Stimulated activated CD4-positive, alpha-beta T cell treated with anti-CD3 and anti-CD28 coated beads, Interleukin-15, amount 100 ng/mL, for 1 hour (primary cell): ENCODE results near the gene COASY.

Experiments used
- DNase-seq, 2 donors: peaks; one replicate each; pipeline ENCODE4 v3.0.0-alpha.2; 2020; ENCODE audit warnings: low read depth in 1 of 2, low spot score in 1 of 2

COASY gene

GRCh38 chr17:42561897-42562387 is at the start of gene COASY:
Gene COASY, plus strand, starts transcription at chr17:42562148. Its CDS starts 475 bp downstream, at chr17:42562623.
- peak; percentile 77 to 79 for DNase-seq

GRCh38 chr17:42512246-42512645 is 49.7 kb upstream of the COASY start:
- no peak for DNase-seq

GRCh38 chr17:42512733-42513251 is 49.2 kb upstream of the COASY start:
- DNase-seq = no peak

GRCh38 chr17:42513686-42514085 is 48.3 kb upstream of the COASY start:
- DNase-seq = no peak

- no peak for DNase-seq
These were observed 47.7 kb upstream of the COASY start for GRCh38 chr17:42514279-42514678.

- no peak for DNase-seq
These were observed 47.1 kb upstream of the COASY start for GRCh38 chr17:42514867-42515266.

GRCh38 chr17:42517516-42517915 is 44.4 kb upstream of the COASY start:
- peak; percentile 60 to 71 for DNase-seq

- DNase-seq = no peak
These were observed 43.7 kb upstream of the COASY start for GRCh38 chr17:42518046-42518754.

GRCh38 chr17:42518755-42519545 is 43.0 kb upstream of the COASY start:
- DNase-seq = no peak

- no peak for DNase-seq
These were observed 42.1 kb upstream of the COASY start for GRCh38 chr17:42519546-42520491.

GRCh38 chr17:42520540-42520951 is 41.4 kb upstream of the COASY start:
- DNase-seq = no peak

GRCh38 chr17:42521036-42521435 is 40.9 kb upstream of the COASY start:
- DNase-seq = no peak

GRCh38 chr17:42521666-42522262 is 40.2 kb upstream of the COASY start:
- DNase-seq = no peak

- no peak for DNase-seq
These were observed 39.6 kb upstream of the COASY start for GRCh38 chr17:42522263-42522790.

- DNase-seq = no peak
These were observed 39.1 kb upstream of the COASY start for GRCh38 chr17:42522798-42523278.

GRCh38 chr17:42525221-42525620 is 36.7 kb upstream of the COASY start:
- no peak for DNase-seq

- no peak for DNase-seq
These were observed 35.9 kb upstream of the COASY start for GRCh38 chr17:42526031-42526444.

GRCh38 chr17:42527932-42528331 is 34.0 kb upstream of the COASY start:
- DNase-seq = no peak

- no peak for DNase-seq
These were observed 32.9 kb upstream of the COASY start for GRCh38 chr17:42529061-42529460.

GRCh38 chr17:42530952-42531454 is 30.9 kb upstream of the COASY start:
- no peak for DNase-seq
